H1 (cell line): ENCODE measurements around the gene ZNF716. TPM values are rescaled to one million over a fixed set of nuclear protein-coding genes. Genes with fewer than 3 reads are reported as not detected.

Experiments used
- CTCF ChIA-PET: fragments of 300-600 bp; sonication (Branson Sonifier 250); formaldehyde crosslinking; loops from one replicate; lab custom pipeline; 2021; ENCODE audit not compliant: partially characterized antibody; lab: Charles Lee
- POLR2A ChIA-PET: fragments of 300-600 bp; sonication (Branson Sonifier 250); formaldehyde crosslinking; loops from one replicate; lab custom pipeline; 2021; ENCODE audit warnings: inconsistent platforms; ENCODE audit not compliant: partially characterized antibody; lab: Charles Lee
- DNase-seq, 2 experiments: peaks; one replicate each; pipeline versions ENCODE4 v3.0.0 to v3.0.0-alpha.2; 2010 to 2022; ENCODE audit warnings: low spot score in 2 of 2, low read depth in 1 of 2, mixed read lengths in 1 of 2
- FAIRE-seq: peaks from 2 replicates; lab custom pipeline; 2011; peaks lifted over from hg19 to GRCh38; lab: Jason Lieb, UNC
- H2AFZ ChIP-seq: 2 replicates; pipeline ENCODE4 v1.8.1; 2012; ENCODE audit warnings: low read length, inconsistent platforms
- H2AK5ac ChIP-seq: 2 replicates; pipeline ENCODE4 v1.6.1; 2013; ENCODE audit warnings: low read depth, low read length
- H2BK120ac ChIP-seq: replicated peaks from 2 replicates; pipeline ENCODE3; 2013; ENCODE audit warnings: low read depth, low read length, inconsistent platforms
- H2BK12ac ChIP-seq: 2 replicates; pipeline ENCODE4 v1.6.1; 2013; ENCODE audit warnings: low read depth, low read length
- H2BK15ac ChIP-seq: 2 replicates; pipeline ENCODE4 v1.6.1; 2013; ENCODE audit warnings: low read length
- H2BK20ac ChIP-seq: 2 replicates; pipeline ENCODE4 v1.6.1; 2013; ENCODE audit warnings: low read length
- H2BK5ac ChIP-seq: 2 replicates; pipeline ENCODE4 v1.6.1; 2013; ENCODE audit warnings: low read depth, low read length
- H3K14ac ChIP-seq: 2 replicates; pipeline ENCODE4 v1.6.1; 2013; ENCODE audit warnings: inconsistent platforms; ENCODE audit not compliant: insufficient read length
- H3K18ac ChIP-seq: 2 replicates; pipeline ENCODE4 v1.6.1; 2013; ENCODE audit warnings: low read length; ENCODE audit errors: extremely low read depth
- H3K23ac ChIP-seq: 2 replicates; pipeline ENCODE4 v1.6.1; 2013; ENCODE audit warnings: inconsistent platforms; ENCODE audit not compliant: insufficient read length
- H3K23me2 ChIP-seq: 2 replicates; pipeline ENCODE4 v1.6.1; 2013; ENCODE audit warnings: low read depth, low read length
- H3K27ac ChIP-seq: 2 replicates; pipeline ENCODE4 v1.6.1; 2011; ENCODE audit warnings: low read depth, low read length, inconsistent platforms
- H3K27me3 ChIP-seq, 4 experiments: replicated peaks in 1 of 4; 1 replicate in 1 of 4; 2 replicates in 3 of 4; pipeline versions ENCODE4 v1.6.1 to v1.8.1; 2011 to 2013; ENCODE audit warnings: low read length in 3 of 4, mild to moderate bottlenecking in 3 of 4, inconsistent platforms in 2 of 4, mixed read lengths in 2 of 4, moderate library complexity in 1 of 4; ENCODE audit not compliant: control insufficient read depth in 3 of 4, insufficient read depth in 3 of 4; ENCODE audit errors: extremely low read depth in 1 of 4
- H3K36me3 ChIP-seq, 4 experiments: 2 replicates each; pipeline versions ENCODE4 v1.6.1 to v1.8.1; 2011 to 2013; ENCODE audit warnings: mild to moderate bottlenecking in 4 of 4, low read length in 3 of 4, moderate library complexity in 2 of 4, control low read depth in 1 of 4, inconsistent platforms in 1 of 4; ENCODE audit not compliant: insufficient read depth in 4 of 4, control insufficient read depth in 2 of 4
- H3K4ac ChIP-seq: replicated peaks from 2 replicates; pipeline ENCODE3; 2013; ENCODE audit warnings: low read length, low read depth, mixed read lengths, inconsistent platforms; ENCODE audit not compliant: insufficient read length
- H3K4me1 ChIP-seq, 4 experiments: replicated peaks in 1 of 4; 1 replicate in 1 of 4; 2 replicates in 3 of 4; pipeline versions ENCODE4 v1.6.1 to v1.8.1; 2011 to 2013; ENCODE audit warnings: low read length in 3 of 4, inconsistent platforms in 2 of 4, mixed read lengths in 1 of 4; ENCODE audit not compliant: insufficient read depth in 4 of 4, control insufficient read depth in 3 of 4
- H3K4me2 ChIP-seq, 2 experiments: 2 replicates each; pipeline versions ENCODE4 v1.6.1 to v1.8.1; 2011 to 2013; ENCODE audit warnings: low read depth in 2 of 2, low read length in 2 of 2, control low read depth in 1 of 2, inconsistent platforms in 1 of 2, mild to moderate bottlenecking in 1 of 2; ENCODE audit not compliant: insufficient read depth in 1 of 2
- H3K4me3 ChIP-seq, 4 experiments: fragments of 200-600, 300-600 bp in 1 of 4; sonication (generic), shearing (Covaris generic), sonication (Bioruptor Twin) in 1 of 4; 2 replicates each; pipeline versions ENCODE4 v1.5.1 to v1.8.1; 2011 to 2016; ENCODE audit warnings: low read length in 4 of 4, low read depth in 3 of 4, control low read depth in 2 of 4, inconsistent platforms in 2 of 4, mild to moderate bottlenecking in 2 of 4, mixed read lengths in 1 of 4, moderate library complexity in 1 of 4; ENCODE audit not compliant: insufficient read depth in 2 of 4; ENCODE audit errors: extremely low read depth in 1 of 4
- H3K56ac ChIP-seq: replicated peaks from 2 replicates; pipeline ENCODE3; 2013; ENCODE audit warnings: low read depth, mild to moderate bottlenecking, mixed read lengths, low read length, inconsistent platforms; ENCODE audit not compliant: insufficient read length
- H3K79me1 ChIP-seq: 2 replicates; pipeline ENCODE4 v1.6.1; 2013; ENCODE audit warnings: low read depth, low read length, control low read depth
- H3K79me2 ChIP-seq, 2 experiments: 2 replicates each; pipeline versions ENCODE4 v1.6.1 to v1.8.1; 2012 to 2013; ENCODE audit warnings: low read length in 2 of 2, mild to moderate bottlenecking in 2 of 2, inconsistent platforms in 1 of 2; ENCODE audit not compliant: insufficient read depth in 2 of 2, control insufficient read depth in 1 of 2
- H3K9ac ChIP-seq, 4 experiments: replicated peaks in 1 of 4; 1 replicate in 1 of 4; 2 replicates in 3 of 4; pipeline versions ENCODE4 v1.6.1 to v1.8.1; 2011 to 2013; ENCODE audit warnings: low read depth in 3 of 4, low read length in 3 of 4, control low read depth in 2 of 4, mild to moderate bottlenecking in 2 of 4, moderate library complexity in 2 of 4, inconsistent platforms in 1 of 4; ENCODE audit errors: extremely low read depth in 1 of 4
- H3K9me3 ChIP-seq, 2 experiments: 2 replicates each; pipeline versions ENCODE4 v1.6.1 to v1.8.1; 2012 to 2013; ENCODE audit warnings: mild to moderate bottlenecking in 2 of 2, moderate library complexity in 2 of 2, control low read depth in 1 of 2, inconsistent platforms in 1 of 2, low read depth in 1 of 2, low read length in 1 of 2, mixed read lengths in 1 of 2; ENCODE audit not compliant: insufficient read depth in 2 of 2
- H4K20me1 ChIP-seq, 2 experiments: replicated peaks in 1 of 2; 2 replicates each; pipeline versions ENCODE3 to v1.8.1; 2011 to 2013; ENCODE audit warnings: inconsistent platforms in 2 of 2, low read length in 2 of 2, mild to moderate bottlenecking in 1 of 2; ENCODE audit not compliant: insufficient read depth in 2 of 2, control insufficient read depth in 1 of 2
- H4K5ac ChIP-seq: 2 replicates; pipeline ENCODE4 v1.6.1; 2013; ENCODE audit warnings: low read length, low read depth, mixed read lengths, inconsistent platforms; ENCODE audit not compliant: insufficient read length
- H4K8ac ChIP-seq: 2 replicates; pipeline ENCODE4 v1.8.0; 2013; ENCODE audit warnings: mild to moderate bottlenecking, moderate library complexity, low read length, inconsistent platforms; ENCODE audit not compliant: insufficient read depth; ENCODE audit errors: extremely low read depth
- H4K91ac ChIP-seq: replicated peaks from 2 replicates; pipeline ENCODE3; 2013; ENCODE audit warnings: low read length, mixed read lengths, inconsistent platforms; ENCODE audit not compliant: insufficient read length
- JUN ChIP-seq: IDR thresholded peaks from 2 replicates; pipeline ENCODE4 v1.6.1; 2011; ENCODE audit warnings: low read depth, mild to moderate bottlenecking, improper control_type of control experiment, low read length
- YY1 ChIP-seq: IDR thresholded peaks from 2 replicates; pipeline ENCODE4 v1.6.1; 2011; ENCODE audit warnings: low read depth, mild to moderate bottlenecking, low read length
- WGBS, 2 experiments: shearing (Covaris generic) in 1 of 2; methylation state at CpG; one replicate each; pipeline versions ENCODE4 v1.1.6 to v1.1.7; 2013 to 2015; ENCODE audit warnings: low lambda C conversion rate in 2 of 2, mixed read lengths in 2 of 2, inconsistent platforms in 1 of 2, low coverage in 1 of 2, missing lambda C conversion rate in 1 of 2; ENCODE audit not compliant: insufficient replicate concordance in 2 of 2, insufficient coverage in 1 of 2, insufficient read length in 1 of 2; ENCODE audit errors: extremely low coverage in 1 of 2, missing lambda C conversion rate in 1 of 2; 5-methylcytosine and 5-hydroxymethylcytosine counted together
- polyA plus RNA-seq, 7 experiments: library from polyadenylated mRNA; depleted of rRNA in 3 of 7; stranded (reverse) in 5 of 7; unstranded in 2 of 7; fragments of >200 nt in 5 of 7; fragments of 200-250 nt in 2 of 7; gene quantifications; 1 replicate in 5 of 7; 2 replicates in 1 of 7; 4 replicates in 1 of 7; pipeline versions ENCODE4 v1.2.1 to v1.2.3, GENCODE V29; 2011 to 2013; ENCODE audit warnings: missing spikeins in 2 of 7, mixed read lengths in 2 of 7
- total RNA-seq: library from RNA; stranded (reverse); fragmentation: NEBNext Ultra II Directional; extraction: Animal tissue kit (Norgen Biotek cat#: 25700); gene quantifications from 2 replicates; pipeline ENCODE4 v1.2.1, GENCODE V29; 2021

The ZNF716 gene
- total and polyA plus RNA-seq, 2 of the 8 experiments (the other 6 are each of a cell fraction or from before 2014, with no cell fraction given), result not detected

DNA sequence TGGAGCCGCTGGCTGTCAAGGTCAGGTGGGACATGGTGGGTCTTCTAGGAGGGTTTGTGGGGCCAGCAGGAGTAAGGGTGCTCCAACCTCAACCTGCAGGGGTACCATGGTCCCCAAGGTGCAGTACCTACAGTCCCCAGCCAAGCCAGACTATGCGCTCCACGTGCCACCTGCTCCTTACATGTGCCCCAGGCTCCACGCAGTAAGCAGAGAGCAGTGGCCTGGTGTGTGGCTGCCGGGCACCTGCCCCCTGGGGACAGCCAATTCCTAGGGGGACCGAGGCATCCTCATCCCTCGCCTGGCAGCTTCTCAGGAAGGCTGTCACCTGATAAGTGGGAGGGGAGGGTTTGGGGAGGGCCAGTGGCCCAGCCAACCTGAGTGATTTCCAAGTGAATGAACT, 11.7 kb upstream of the ZNF716 start:
- CTCF ChIA-PET, result no interaction called here
- Histone ChIP-seq H2AFZ (no peak overlapping the region), H3K79me1 (no peaks in the 10 kb centered on the region), H3K79me2 (no peaks in the 10 kb centered on the region), H2BK12ac (no peak overlapping the region), H3K4me3 (no peak overlapping the region), H4K5ac (no peak overlapping the region), H3K23ac (no peak overlapping the region), H3K9ac (no peak overlapping the region), H2BK15ac (no peak overlapping the region), H3K27me3 (no peaks in the 10 kb centered on the region), H3K56ac (no peak overlapping the region), H3K4me2 (no peak overlapping the region), H2BK120ac (no peak overlapping the region), H3K18ac (no peak overlapping the region), H4K91ac (no peak overlapping the region), H3K14ac (no peak overlapping the region), H4K20me1 (no peaks in the 10 kb centered on the region), H3K4ac (no peak overlapping the region), H3K27ac (no peak overlapping the region), H2BK5ac (no peak overlapping the region), H3K4me1 (no peaks in the 10 kb centered on the region), H3K36me3 (no peaks in the 10 kb centered on the region), H2BK20ac (no peak overlapping the region), H3K9me3 (peaks cover 52 to 80% of the 10 kb centered on the region in 2 experiments), H3K23me2 (no peaks in the 10 kb centered on the region), H4K8ac (no peak overlapping the region), H2AK5ac (no peak overlapping the region)
- DNase-seq (no peak), FAIRE-seq (no peak)
- POLR2A ChIA-PET, result no interaction called here
- WGBS, 2 experiments, result 76% methylated on average over 6 of the region's 7 CpGs; no CpG with 5 or more reads in 1 of the 2 experiments
- no peak for TF ChIP-seq JUN
- no peak for TF ChIP-seq YY1
